ENCODE results near the gene ZYG11A. TPM values are rescaled to one million over a fixed set of nuclear protein-coding genes. Genes with fewer than 3 reads are reported as not detected.

ZYG11A gene
- total and polyA plus RNA-seq, 2 of the 8 experiments (the other 6 are each of a cell fraction or from before 2014, with no cell fraction given): 0.89 to 2.6 TPM

DNA sequence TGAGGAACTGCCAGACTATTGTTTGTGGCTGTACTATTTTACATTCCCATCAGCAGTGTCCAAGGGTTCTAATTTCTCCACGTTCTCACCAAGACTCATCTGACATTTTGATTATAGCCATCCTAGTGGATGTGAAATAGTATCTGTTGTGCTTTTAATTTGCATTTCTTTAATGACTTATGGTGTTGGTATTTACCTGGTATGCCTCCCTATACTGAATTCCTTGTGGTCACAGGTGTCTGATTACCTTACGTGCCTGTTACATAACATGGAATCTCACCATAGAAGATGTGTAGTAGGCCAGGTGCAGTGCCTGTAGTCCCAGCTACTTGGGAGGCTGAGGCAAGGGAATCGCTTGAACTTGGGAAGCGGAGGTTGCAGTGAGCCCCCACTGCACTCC lies 13.5 kb downstream of the ZYG11A start:
- Histone ChIP-seq H3K4me3 (ENCODE audit: extremely low read depth in 1 of 4, insufficient read depth in 2 of 4, low read depth in 3 of 4, low read length in 4 of 4) (no peak overlapping the region), H3K27me3 (replicated peaks in 1 of 4; ENCODE audit: control insufficient read depth in 3 of 4, extremely low read depth in 1 of 4, insufficient read depth in 3 of 4, low read length in 3 of 4) (no peaks in the 10 kb centered on the region), H2BK120ac (replicated peaks; ENCODE audit: low read depth, low read length) (no peak overlapping the region), H2BK20ac (ENCODE audit: low read length) (no peak overlapping the region), H3K23me2 (ENCODE audit: low read depth, low read length) (no peaks in the 10 kb centered on the region), H3K14ac (ENCODE audit: insufficient read length) (no peak overlapping the region), H3K56ac (replicated peaks; ENCODE audit: insufficient read length, low read depth, low read length) (no peak overlapping the region), H3K79me2 (ENCODE audit: control insufficient read depth in 1 of 2, insufficient read depth in 2 of 2, low read length in 2 of 2) (no peaks in the 10 kb centered on the region), H3K23ac (ENCODE audit: insufficient read length) (no peak overlapping the region), H2AFZ (ENCODE audit: low read length) (no peak overlapping the region), H3K9me3 (ENCODE audit: insufficient read depth in 2 of 2, low read depth in 1 of 2, low read length in 1 of 2) (no peaks in the 10 kb centered on the region), H2BK5ac (ENCODE audit: low read depth, low read length) (no peak overlapping the region), H3K9ac (replicated peaks in 1 of 4; ENCODE audit: extremely low read depth in 1 of 4, low read depth in 3 of 4, low read length in 3 of 4) (no peak overlapping the region), H3K4me1 (replicated peaks in 1 of 4; ENCODE audit: control insufficient read depth in 3 of 4, insufficient read depth in 4 of 4, low read length in 3 of 4) (no peaks in the 10 kb centered on the region), H2BK15ac (ENCODE audit: low read length) (no peak overlapping the region), H2AK5ac (ENCODE audit: low read depth, low read length) (no peak overlapping the region), H3K4ac (replicated peaks; ENCODE audit: insufficient read length, low read depth, low read length) (no peak overlapping the region), H2BK12ac (ENCODE audit: low read depth, low read length) (no peak overlapping the region), H3K79me1 (ENCODE audit: low read depth, low read length) (no peaks in the 10 kb centered on the region), H3K4me2 (ENCODE audit: insufficient read depth in 1 of 2, low read depth in 2 of 2, low read length in 2 of 2) (no peak overlapping the region), H4K20me1 (replicated peaks in 1 of 2; ENCODE audit: control insufficient read depth in 1 of 2, insufficient read depth in 2 of 2, low read length in 2 of 2) (no peaks in the 10 kb centered on the region), H4K8ac (ENCODE audit: extremely low read depth, insufficient read depth, low read length) (no peak overlapping the region), H3K27ac (ENCODE audit: low read depth, low read length) (no peak overlapping the region), H4K91ac (replicated peaks; ENCODE audit: insufficient read length, low read length) (no peak overlapping the region), H4K5ac (ENCODE audit: insufficient read length, low read depth, low read length) (no peak overlapping the region), H3K36me3 (ENCODE audit: control insufficient read depth in 2 of 4, insufficient read depth in 4 of 4, low read length in 3 of 4) (no peaks in the 10 kb centered on the region; a peak in 1 of 8 replicates), H3K18ac (ENCODE audit: extremely low read depth, low read length) (no peak overlapping the region)
- no peak for DNase-seq (ENCODE audit: low read depth in 1 of 2, low spot score in 2 of 2)
- ChIA-PET POLR2A (ENCODE audit: partially characterized antibody) (interaction anchor here (0.6 to 0.7 kb wide), 2 partner anchors 53 to 129 kb away, joined by 3 to 4 read pairs; no protein-coding TSS in a partner anchor), CTCF (ENCODE audit: partially characterized antibody) (interaction anchor here (1.4 kb wide), 1 partner anchor 18 kb away, joined by 3 read pairs; no protein-coding TSS in a partner anchor)
- no peak for TF ChIP-seq SRF (IDR thresholded peaks at IDR 0.05; ENCODE audit: low read depth, low read length)
- TF ChIP-seq KDM5A (IDR thresholded peaks at IDR 0.05; ENCODE audit: low read length): no peak
- TF ChIP-seq NANOG (IDR thresholded peaks at IDR 0.05; ENCODE audit: insufficient read depth, low read depth, low read length, poor library complexity, severe bottlenecking): no peak
- no peak for TF ChIP-seq GABPA (IDR thresholded peaks at IDR 0.05; ENCODE audit: borderline replicate concordance, insufficient read depth, low read length)
- TF ChIP-seq, protein P1, sequence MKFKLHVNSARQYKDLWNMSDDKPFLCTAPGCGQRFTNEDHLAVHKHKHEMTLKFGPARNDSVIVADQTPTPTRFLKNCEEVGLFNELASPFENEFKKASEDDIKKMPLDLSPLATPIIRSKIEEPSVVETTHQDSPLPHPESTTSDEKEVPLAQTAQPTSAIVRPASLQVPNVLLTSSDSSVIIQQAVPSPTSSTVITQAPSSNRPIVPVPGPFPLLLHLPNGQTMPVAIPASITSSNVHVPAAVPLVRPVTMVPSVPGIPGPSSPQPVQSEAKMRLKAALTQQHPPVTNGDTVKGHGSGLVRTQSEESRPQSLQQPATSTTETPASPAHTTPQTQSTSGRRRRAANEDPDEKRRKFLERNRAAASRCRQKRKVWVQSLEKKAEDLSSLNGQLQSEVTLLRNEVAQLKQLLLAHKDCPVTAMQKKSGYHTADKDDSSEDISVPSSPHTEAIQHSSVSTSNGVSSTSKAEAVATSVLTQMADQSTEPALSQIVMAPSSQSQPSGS (IDR thresholded peaks at IDR 0.05; ENCODE audit: low read length): no peak
- TF ChIP-seq, protein P2, sequence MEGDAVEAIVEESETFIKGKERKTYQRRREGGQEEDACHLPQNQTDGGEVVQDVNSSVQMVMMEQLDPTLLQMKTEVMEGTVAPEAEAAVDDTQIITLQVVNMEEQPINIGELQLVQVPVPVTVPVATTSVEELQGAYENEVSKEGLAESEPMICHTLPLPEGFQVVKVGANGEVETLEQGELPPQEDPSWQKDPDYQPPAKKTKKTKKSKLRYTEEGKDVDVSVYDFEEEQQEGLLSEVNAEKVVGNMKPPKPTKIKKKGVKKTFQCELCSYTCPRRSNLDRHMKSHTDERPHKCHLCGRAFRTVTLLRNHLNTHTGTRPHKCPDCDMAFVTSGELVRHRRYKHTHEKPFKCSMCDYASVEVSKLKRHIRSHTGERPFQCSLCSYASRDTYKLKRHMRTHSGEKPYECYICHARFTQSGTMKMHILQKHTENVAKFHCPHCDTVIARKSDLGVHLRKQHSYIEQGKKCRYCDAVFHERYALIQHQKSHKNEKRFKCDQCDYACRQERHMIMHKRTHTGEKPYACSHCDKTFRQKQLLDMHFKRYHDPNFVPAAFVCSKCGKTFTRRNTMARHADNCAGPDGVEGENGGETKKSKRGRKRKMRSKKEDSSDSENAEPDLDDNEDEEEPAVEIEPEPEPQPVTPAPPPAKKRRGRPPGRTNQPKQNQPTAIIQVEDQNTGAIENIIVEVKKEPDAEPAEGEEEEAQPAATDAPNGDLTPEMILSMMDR (IDR thresholded peaks at IDR 0.05; ENCODE audit: control extremely low read depth in 1 of 3, insufficient read depth in 1 of 3, low read depth in 1 of 3, low read length in 3 of 3): no peak
- TF ChIP-seq ZNF274 (IDR thresholded peaks at IDR 0.05; ENCODE audit: borderline replicate concordance, extremely low read depth, low read length): no peak
- no peak for FAIRE-seq
- 88% methylated on average over 4 of the region's 4 CpGs; no CpG with 5 or more reads in 1 of the 2 experiments for WGBS, 2 experiments (ENCODE audit: extremely low coverage in 1 of 2, insufficient coverage in 1 of 2, insufficient read length in 1 of 2, insufficient replicate concordance in 2 of 2, low coverage in 1 of 2, low lambda C conversion rate in 2 of 2, missing lambda C conversion rate in 1 of 2)
